ENCODE results near the gene TBL1XR1. TPM values are rescaled to one million over a fixed set of nuclear protein-coding genes. Genes with fewer than 3 reads are reported as not detected.

The TBL1XR1 gene
- total RNA-seq, 1 experiment from 2014 or later, result 180 TPM

GRCh38 chr3:177034832-177035475 lies 162.3 kb downstream of the TBL1XR1 start (continued):
- TF ChIP-seq ZBTB33 (IDR thresholded peaks at IDR 0.05; ENCODE audit: extremely low read depth, insufficient replicate concordance, low read length) (no peak), EZH2 (IDR thresholded peaks at IDR 0.05) (no peak), CBX3 (IDR thresholded peaks at IDR 0.05; ENCODE audit: low read depth) (no peak), YY1 (IDR thresholded peaks at IDR 0.05; ENCODE audit: extremely low read depth, insufficient replicate concordance, low read depth, low read length) (no peak)

GRCh38 chr3:177026505-177027277 lies 170.6 kb downstream of the TBL1XR1 start:
- H3K27me3 ChIP-seq (ENCODE audit: insufficient read depth, low read length), result no peaks in the 10 kb centered on the region
- H3K36me3 ChIP-seq (ENCODE audit: control insufficient read depth in 1 of 2, insufficient read depth in 2 of 2, low read length in 2 of 2), result peaks cover 7 to 11% of the 10 kb centered on the region in 2 experiments; a peak in 2 of 4 replicates
- no peak for DNase-seq (ENCODE audit: low read depth, low spot score)
- no peak overlapping the region for H2AFZ ChIP-seq (ENCODE audit: low read depth, low read length, poor library complexity, severe bottlenecking)
- no TSS peak for BruUV-seq (replicated peaks)
- ChIA-PET CTCF (no interaction called here), POLR2A (no interaction called here), RAD21 (ENCODE audit: low non-redundant PET in 1 of 2, low total read pairs in 2 of 2, uncharacterized antibody in 2 of 2, unreplicated experiment in 2 of 2) (no interaction called here)
- TF ChIP-seq EGR1 (IDR thresholded peaks at IDR 0.05; ENCODE audit: low read depth) (no peak), ATF3 (IDR thresholded peaks at IDR 0.05) (no peak), ZNF274 (IDR thresholded peaks at IDR 0.05; ENCODE audit: low read depth, low read length) (no peak), YY1 (IDR thresholded peaks at IDR 0.05; ENCODE audit: extremely low read depth, insufficient replicate concordance, low read depth, low read length) (no peak), CTCF (IDR thresholded peaks at IDR 0.05 in 2 of 3, conservative IDR thresholded peaks at IDR 0.05 in 1 of 3; ENCODE audit: borderline replicate concordance in 1 of 3, insufficient read depth in 1 of 3, low read depth in 2 of 3, low read length in 2 of 3) (no peak), ELF1 (IDR thresholded peaks at IDR 0.05; ENCODE audit: borderline replicate concordance, low read depth) (no peak), MAX (IDR thresholded peaks at IDR 0.05) (no peak), ZBTB33 (IDR thresholded peaks at IDR 0.05; ENCODE audit: extremely low read depth, insufficient replicate concordance, low read length) (no peak)
- H3K9ac ChIP-seq (ENCODE audit: low read length), result no peak overlapping the region
- no peaks in the 10 kb centered on the region for H3K9me3 ChIP-seq (ENCODE audit: control insufficient read depth in 1 of 2, insufficient read depth in 1 of 2, low read depth in 1 of 2, low read length in 2 of 2)
- H3K9me2 ChIP-seq (ENCODE audit: insufficient read depth), result no peaks in the 10 kb centered on the region
- intact Hi-C loops (cut with micrococcal nuclease), result no loop called here
- no peak overlapping the region for H3K27ac ChIP-seq (ENCODE audit: low read depth, low read length)
- no peak for ATAC-seq
- no peaks in the 10 kb centered on the region for H4K20me1 ChIP-seq (ENCODE audit: insufficient read depth)
- H3K4me1 ChIP-seq (ENCODE audit: control insufficient read depth in 1 of 2, insufficient read depth in 2 of 2, low read length in 2 of 2), result no peaks in the 10 kb centered on the region
- H3K79me2 ChIP-seq (ENCODE audit: insufficient read depth, low read length), result no peaks in the 10 kb centered on the region; the same call in 1 of the 2 replicates
- H3K4me3 ChIP-seq (replicated peaks in 1 of 2; ENCODE audit: low read depth in 1 of 2, low read length in 2 of 2), result no peak overlapping the region
- no peak overlapping the region for H3K4me2 ChIP-seq (ENCODE audit: low read length)

Measured in HCT116 (cell line).